Activated CD4-positive, alpha-beta T cell treated with anti-CD3 and anti-CD28 coated beads, Interleukin-2, amount 50 U/mL, for 4 hours (primary cell): ENCODE measurements around the gene ZNF557.
"Not testable (repeated sequence)": the region's sequence is repeated elsewhere in the genome, so short reads cannot be mapped to it uniquely, and the experiment has no call there.

Experiments used
- DNase-seq, 2 experiments: peaks; one replicate each; pipeline ENCODE4 v3.0.0-alpha.2; 2020

ZNF557 gene

GRCh38 chr19:7069042-7069903 is at the start of gene ZNF557:
TSS of gene ZNF557 (plus strand) at chr19:7069703. CDS start at chr19:7075075, 5,372 bp downstream.
- DNase-seq: peak; percentile 99

- DNase-seq: not testable (repeated sequence)
These were observed 48.2 kb upstream of the ZNF557 start, which contains the start of gene MBD3L2B for GRCh38 chr19:7021331-7021730. TSS of gene MBD3L2B (minus strand) at chr19:7021431. CDS start at chr19:7021397, 34 bp downstream.

- DNase-seq: not testable (repeated sequence)
These were observed 40.7 kb upstream of the ZNF557 start for GRCh38 chr19:7028790-7029189.

GRCh38 chr19:7030278-7030677 is 39.2 kb upstream of the ZNF557 start, which contains the start of gene MBD3L5:
TSS of gene MBD3L5 (plus strand) at chr19:7030578. CDS start at chr19:7030612, 34 bp downstream.
- DNase-seq: not testable (repeated sequence)

GRCh38 chr19:7040079-7040478 is 29.4 kb upstream of the ZNF557 start, which contains the start of gene MBD3L4:
TSS of gene MBD3L4 (minus strand) at chr19:7040179. CDS start at chr19:7040144, 35 bp downstream.
- not testable (repeated sequence) for DNase-seq

- not testable (repeated sequence) for DNase-seq
These were observed 27.9 kb upstream of the ZNF557 start for GRCh38 chr19:7041563-7041962.

- DNase-seq: not testable (repeated sequence)
These were observed 20.5 kb upstream of the ZNF557 start, which contains the start of gene MBD3L2 for GRCh38 chr19:7049021-7049420. TSS of gene MBD3L2 (plus strand) at chr19:7049321. CDS start at chr19:7049374, 53 bp downstream.

GRCh38 chr19:7051421-7051820 is 18.1 kb upstream of the ZNF557 start:
- not testable (repeated sequence) for DNase-seq

GRCh38 chr19:7052896-7053295 is 16.6 kb upstream of the ZNF557 start:
- not testable (repeated sequence) for DNase-seq

- not testable (repeated sequence) for DNase-seq
These were observed 14.7 kb upstream of the ZNF557 start for GRCh38 chr19:7054635-7055368.

- DNase-seq: not testable (repeated sequence)
These were observed 13.8 kb upstream of the ZNF557 start for GRCh38 chr19:7055679-7056078.

GRCh38 chr19:7056371-7056770 is 13.1 kb upstream of the ZNF557 start:
- not testable (repeated sequence) for DNase-seq

GRCh38 chr19:7058576-7058975 is 10.9 kb upstream of the ZNF557 start, which contains the start of gene MBD3L3:
TSS of gene MBD3L3 (minus strand) at chr19:7058676. CDS start at chr19:7058605, 71 bp downstream.
- not testable (repeated sequence) for DNase-seq

- not testable (repeated sequence) for DNase-seq
These were observed 9.5 kb upstream of the ZNF557 start for GRCh38 chr19:7059977-7060376.

- DNase-seq: no peak
These were observed 6.2 kb upstream of the ZNF557 start for GRCh38 chr19:7063339-7063738.

GRCh38 chr19:7063764-7064418 is 5.6 kb upstream of the ZNF557 start:
- no peak for DNase-seq

- DNase-seq: not testable (repeated sequence)
These were observed 2.4 kb upstream of the ZNF557 start for GRCh38 chr19:7067122-7067521.

- DNase-seq: no peak
These were observed 1.8 kb upstream of the ZNF557 start for GRCh38 chr19:7067716-7068115.

- no peak for DNase-seq
These were observed 904 bp upstream of the ZNF557 start for GRCh38 chr19:7068599-7068998.

- DNase-seq: peak in 1 of 2 experiments; percentile 13
These were observed 362 bp downstream of the ZNF557 start for GRCh38 chr19:7069904-7070226.

- DNase-seq: no peak
These were observed 3.0 kb downstream of the ZNF557 start for GRCh38 chr19:7072541-7072940.

- DNase-seq: no peak
These were observed 5.3 kb downstream of the ZNF557 start for GRCh38 chr19:7074705-7075282.
